K562 (cell line): Measurements from ENCODE around the gene LCLAT1. TPM values are rescaled to one million over a fixed set of nuclear protein-coding genes. Genes with fewer than 3 reads are reported as not detected.

ENCODE experiments used
- ATAC-seq: fragments of 200-7000 bp; cut with Tn5 transposase; 3 replicates; pipeline ENCODE4 v1.9.1; 2020; ENCODE audit warnings: moderate library complexity
- BruUV-seq: library from RNA; stranded (reverse); fragments of 400-500 nt; replicated peaks from 2 replicates; lab custom pipeline; 2021; lab: Mats Ljungman, UMichigan
- CTCF ChIA-PET: fragments of 300-600 bp; formaldehyde crosslinking; extraction: SDS; loops from one replicate; lab custom pipeline; 2021; ENCODE audit warnings: low intra/inter-chr PET ratio; lab: Yijun Ruan, JAX
- POLR2A ChIA-PET: fragments of 300-600, 350-650 bp; sonication (Branson Sonifier 250); formaldehyde crosslinking; extraction: SDS; loops from one replicate; lab custom pipeline; 2021; ENCODE audit warnings: antibody characterized with exemption, inconsistent platforms; lab: Yijun Ruan, JAX
- DNase-seq, 4 experiments: peaks; one replicate each; pipeline versions ENCODE4 v3.0.0 to v3.0.0-alpha.2; 2011 to 2018; ENCODE audit warnings: low spot score in 3 of 4, mixed read lengths in 3 of 4; ENCODE audit errors: extremely low read depth in 1 of 4
- FAIRE-seq: peaks from 2 replicates; lab custom pipeline; 2011; peaks lifted over from hg19 to GRCh38; lab: Jason Lieb, UNC
- H2AFZ ChIP-seq: 2 replicates; pipeline ENCODE4 v1.6.0; 2011; ENCODE audit warnings: low read depth, low read length, control low read depth, inconsistent platforms
- H3K27ac ChIP-seq: fragments of 200-600 bp; 3 replicates; pipeline ENCODE4 v1.8.0; 2011; ENCODE audit warnings: low read depth, mild to moderate bottlenecking, control low read depth, inconsistent platforms, low read length, moderate library complexity, mixed read lengths; ENCODE audit errors: extremely low read depth
- H3K27me3 ChIP-seq, 2 experiments: fragments of 300-600 bp in 1 of 2; 2 replicates in 1 of 2; 3 replicates in 1 of 2; pipeline versions ENCODE4 v1.6.0 to v1.8.0; 2011; ENCODE audit warnings: inconsistent platforms in 2 of 2, low read length in 2 of 2, mild to moderate bottlenecking in 1 of 2, mixed read lengths in 1 of 2, moderate library complexity in 1 of 2; ENCODE audit not compliant: control insufficient read depth in 2 of 2, insufficient read depth in 2 of 2
- H3K36me3 ChIP-seq: fragments of 300-600 bp; 3 replicates; pipeline ENCODE4 v1.8.0; 2011; ENCODE audit warnings: mild to moderate bottlenecking, low read length, inconsistent platforms; ENCODE audit not compliant: control insufficient read depth, insufficient read depth
- H3K4me1 ChIP-seq, 2 experiments: fragments of 200-600 bp in 1 of 2; replicated peaks in 1 of 2; 2 replicates in 1 of 2; 3 replicates in 1 of 2; pipeline versions ENCODE4 v1.5.1 to v1.8.0; 2011; ENCODE audit warnings: inconsistent platforms in 2 of 2, low read length in 2 of 2, mild to moderate bottlenecking in 1 of 2, mixed read lengths in 1 of 2, moderate library complexity in 1 of 2; ENCODE audit not compliant: control insufficient read depth in 2 of 2, insufficient read depth in 2 of 2
- H3K4me2 ChIP-seq: 2 replicates; pipeline ENCODE4 v1.6.1; 2011; ENCODE audit warnings: low read length, control low read depth, inconsistent platforms, mixed read lengths; ENCODE audit not compliant: insufficient read depth
- H3K4me3 ChIP-seq: fragments of 200-600 bp; sonication (generic), shearing (Covaris generic); 2 replicates; pipeline ENCODE4 v1.5.1; 2016; ENCODE audit warnings: control low read depth, inconsistent platforms
- H3K79me2 ChIP-seq: fragments of 200-600 bp; 3 replicates; pipeline ENCODE4 v1.8.0; 2011; ENCODE audit warnings: low read length, inconsistent platforms; ENCODE audit not compliant: control insufficient read depth, insufficient read depth
- H3K9ac ChIP-seq, 2 experiments: 2 replicates each; pipeline versions ENCODE4 v1.6.0 to v1.6.1; 2011; ENCODE audit warnings: low read depth in 2 of 2, low read length in 2 of 2, control low read depth in 1 of 2, inconsistent platforms in 1 of 2, mild to moderate bottlenecking in 1 of 2, mixed read lengths in 1 of 2; ENCODE audit not compliant: insufficient read depth in 1 of 2
- H3K9me1 ChIP-seq: one replicate; pipeline ENCODE4 v1.6.0; 2011; ENCODE audit warnings: inconsistent platforms, mild to moderate bottlenecking, low read length, moderate library complexity; ENCODE audit not compliant: control insufficient read depth, insufficient read depth
- H3K9me3 ChIP-seq: replicated peaks from 2 replicates; pipeline ENCODE4 v1.5.1; 2011; ENCODE audit warnings: low read depth, low read length, inconsistent platforms; ENCODE audit not compliant: control insufficient read depth, insufficient read depth
- H4K20me1 ChIP-seq: replicated peaks from 2 replicates; pipeline ENCODE4 v1.6.1; 2011; ENCODE audit warnings: low read length, inconsistent platforms, mixed read lengths; ENCODE audit not compliant: control insufficient read depth, insufficient read depth
- CC2D1A ChIP-seq: fragments of 450-650 bp; IDR thresholded peaks from 2 replicates; pipeline ENCODE4 v1.6.1; 2017; ENCODE audit warnings: mild to moderate bottlenecking
- E2F1 ChIP-seq: sonication (generic); formaldehyde crosslinking; IDR thresholded peaks from 2 replicates; pipeline ENCODE4 v1.8.1; 2023; ENCODE audit warnings: mild to moderate bottlenecking, missing genetic modification reagents, moderate library complexity
- OTX1 ChIP-seq: fragments of 450-650 bp; formaldehyde crosslinking; IDR thresholded peaks from 2 replicates; pipeline ENCODE4 v1.4.0; 2022; ENCODE audit warnings: mild to moderate bottlenecking
- RBM39 ChIP-seq: fragments of 200-400 bp; formaldehyde crosslinking; optimal IDR thresholded peaks from 2 replicates; pipeline ENCODE3; 2018; ENCODE audit warnings: low read depth, low read length
- RNF2 ChIP-seq: sonication (generic); IDR thresholded peaks from 2 replicates; pipeline ENCODE4 v1.6.1; 2016
- SMAD4 ChIP-seq: fragments of 250-450 bp; sonication (Bioruptor Pico); conservative IDR thresholded peaks from 2 replicates; pipeline ENCODE4 v1.8.0; 2021; ENCODE audit warnings: inconsistent platforms, mild to moderate bottlenecking, moderate library complexity
- TCFL5 ChIP-seq: fragments of 250-450 bp; sonication (Bioruptor Pico); conservative IDR thresholded peaks from 2 replicates; pipeline ENCODE4 v1.6.1; 2021; ENCODE audit warnings: mild to moderate bottlenecking, moderate library complexity, matching md5 sums
- ZNF696 ChIP-seq: fragments of 250-450 bp; sonication (Bioruptor Pico); conservative IDR thresholded peaks from 2 replicates; pipeline ENCODE4 v1.4.0; 2020; ENCODE audit warnings: mild to moderate bottlenecking, moderate library complexity
- WGBS: fragments of 100-300 bp; shearing (Covaris generic); methylation state at CpG from one replicate; pipeline ENCODE4 v1.1.6; 2016; ENCODE audit warnings: low coverage, mixed read lengths; ENCODE audit not compliant: insufficient coverage; ENCODE audit errors: missing lambda C conversion rate; 5-methylcytosine and 5-hydroxymethylcytosine counted together
- in situ Hi-C: fragments of 300-500 bp; cut with MboI; formaldehyde crosslinking; loops from 4 replicates; pipeline ENCODE4 v1.15.0; 2018; ENCODE audit warnings: inconsistent platforms, mixed read lengths
- intact Hi-C: fragments of 100-400 bp; cut with micrococcal nuclease; formaldehyde crosslinking; loops from 2 replicates; pipeline ENCODE4 v1.14.2; 2022
- polyA plus RNA-seq, 8 experiments: library from polyadenylated mRNA; depleted of rRNA in 4 of 8; stranded (reverse) in 5 of 8; unstranded in 3 of 8; fragments of >200 nt; fragmentation: Nextera tagmentation in 2 of 8; fragmentation: Illumina TruSeq in 1 of 8; extraction: Ambion mirVana in 2 of 8; extraction: Trizol in 1 of 8; gene quantifications; 2 replicates each; pipeline versions ENCODE4 v1.2.1 to v1.2.3, GENCODE V29; 2011 to 2014; ENCODE audit warnings: inconsistent platforms in 1 of 8, missing spikeins in 1 of 8
- total RNA-seq, 7 experiments: library from RNA; depleted of rRNA in 6 of 7; stranded (reverse); fragments of >200 nt in 6 of 7; fragmentation: Illumina TruSeq in 2 of 7; extraction: Trizol in 2 of 7; gene quantifications; 2 replicates each; pipeline versions ENCODE4 v1.2.1 to v1.2.3, GENCODE V29; 2011 to 2021; ENCODE audit warnings: low replicate concordance in 1 of 7

Gene LCLAT1
- total and polyA plus RNA-seq, 9 of the 15 experiments (the other 6 are each of a cell fraction or from before 2014, with no cell fraction given) = 8.9 to 63.3 (median 25.4) TPM

- intact Hi-C loops = no loop called here
- no peak for ATAC-seq
- TF ChIP-seq TCFL5 (CRISPR knock-in tag) (no peak), RNF2 (no peak), E2F1 (CRISPR knock-in tag) (no peak), ZNF696 (no peak), OTX1 (CRISPR knock-in tag) (no peak), SMAD4 (CRISPR knock-in tag) (no peak), RBM39 (no peak), CC2D1A (no peak)
- TF ChIP-seq, all 486 proteins: peak for 0
These were observed 130.1 kb downstream of the LCLAT1 start for GRCh38 chr2:30577151-30577550.

More at GRCh38 chr2:30577151-30577550, 130.1 kb downstream of the LCLAT1 start:
- Histone ChIP-seq H3K36me3 (peaks cover 7% of the 10 kb centered on the region; the same call in 2 of the 3 replicates), H3K79me2 (no peaks in the 10 kb centered on the region), H3K4me2 (no peak overlapping the region), H3K27me3 (no peaks in the 10 kb centered on the region), H2AFZ (no peak overlapping the region), H3K27ac (no peak overlapping the region), H4K20me1 (no peaks in the 10 kb centered on the region), H3K9me1 (no peaks in the 10 kb centered on the region), H3K4me3 (no peak overlapping the region), H3K9ac (no peak overlapping the region), H3K9me3 (no peaks in the 10 kb centered on the region), H3K4me1 (no peaks in the 10 kb centered on the region)
- ChIA-PET CTCF (no interaction called here), POLR2A (no interaction called here)
- in situ Hi-C loops = no loop called here
- FAIRE-seq (no peak), DNase-seq (no peak)
- 82% methylated on average over 4 of the region's 4 CpGs for WGBS
- no TSS peak for BruUV-seq
